Activated CD8-positive, alpha-beta T cell treated with anti-CD3 and anti-CD28 coated beads for 36 hours (primary cell): ENCODE measurements around the gene TRAPPC11. TPM values are rescaled to one million over a fixed set of nuclear protein-coding genes. Genes with fewer than 3 reads are reported as not detected.

ENCODE experiments used
- ATAC-seq: fragments of 200-7000 bp; cut with Tn5 transposase; one replicate; pipeline ENCODE4 v1.10.0; 2021; ENCODE audit warnings: mild to moderate bottlenecking, moderate library complexity
- CTCF ChIA-PET: fragments of 350-600 bp; sonication (Branson Sonifier 250); formaldehyde crosslinking; loops from one replicate; lab custom pipeline; 2021; ENCODE audit warnings: antibody characterized with exemption; lab: Charles Lee
- POLR2A ChIA-PET: fragments of 350-600 bp; sonication (Branson Sonifier 250); formaldehyde crosslinking; loops from one replicate; lab custom pipeline; 2021; ENCODE audit warnings: antibody characterized with exemption; lab: Charles Lee
- DNase-seq: peaks from one replicate; pipeline ENCODE4 v3.0.0-alpha.2; 2020
- H3K27ac Mint-ChIP-seq: one replicate; pipeline ENCODE4 v1.8.0; 2021; ENCODE audit warnings: mild to moderate bottlenecking, mixed read lengths
- H3K27me3 Mint-ChIP-seq: one replicate; pipeline ENCODE4 v1.8.0; 2021; ENCODE audit warnings: mixed read lengths
- H3K36me3 Mint-ChIP-seq: one replicate; pipeline ENCODE4 v1.8.0; 2021; ENCODE audit warnings: low read depth, mixed read lengths
- H3K4me1 Mint-ChIP-seq: one replicate; pipeline ENCODE4 v1.8.0; 2021; ENCODE audit warnings: low read depth, mixed read lengths
- H3K4me3 Mint-ChIP-seq: one replicate; pipeline ENCODE4 v1.8.0; 2021; ENCODE audit warnings: mild to moderate bottlenecking, moderate library complexity, mixed read lengths
- H3K9me3 Mint-ChIP-seq: one replicate; pipeline ENCODE4 v1.8.0; 2021; ENCODE audit warnings: mixed read lengths
- intact Hi-C: fragments of 100-400 bp; cut with micrococcal nuclease; formaldehyde crosslinking; loops from one replicate; pipeline ENCODE4 v1.10.0; 2022
- total RNA-seq, 2 experiments: library from RNA; stranded (reverse); gene quantifications; one replicate each; pipeline ENCODE4 v1.2.3, GENCODE V29; 2021
- TF ChIP-seq, protein P1 (sequence below): fragments of 200-600 bp; IDR thresholded peaks from one replicate; pipeline ENCODE4 v1.8.0; 2022; ENCODE audit warnings: antibody characterized with exemption, mild to moderate bottlenecking

TRAPPC11 gene
- total RNA-seq, 2 experiments from 2014 or later: 28.5 to 32.2 TPM

GRCh38 chr4:183733181-183733580 lies 74.1 kb downstream of the TRAPPC11 start:
- H3K36me3 Mint-ChIP-seq: no peaks in the 10 kb centered on the region
- no peaks in the 10 kb centered on the region for H3K9me3 Mint-ChIP-seq
- ATAC-seq (no peak), DNase-seq (no peak)
- H3K4me1 Mint-ChIP-seq: no peaks in the 10 kb centered on the region
- no peaks in the 10 kb centered on the region for H3K27me3 Mint-ChIP-seq
- H3K27ac Mint-ChIP-seq: no peak overlapping the region
- no peak overlapping the region for H3K4me3 Mint-ChIP-seq
- TF ChIP-seq, protein P1, sequence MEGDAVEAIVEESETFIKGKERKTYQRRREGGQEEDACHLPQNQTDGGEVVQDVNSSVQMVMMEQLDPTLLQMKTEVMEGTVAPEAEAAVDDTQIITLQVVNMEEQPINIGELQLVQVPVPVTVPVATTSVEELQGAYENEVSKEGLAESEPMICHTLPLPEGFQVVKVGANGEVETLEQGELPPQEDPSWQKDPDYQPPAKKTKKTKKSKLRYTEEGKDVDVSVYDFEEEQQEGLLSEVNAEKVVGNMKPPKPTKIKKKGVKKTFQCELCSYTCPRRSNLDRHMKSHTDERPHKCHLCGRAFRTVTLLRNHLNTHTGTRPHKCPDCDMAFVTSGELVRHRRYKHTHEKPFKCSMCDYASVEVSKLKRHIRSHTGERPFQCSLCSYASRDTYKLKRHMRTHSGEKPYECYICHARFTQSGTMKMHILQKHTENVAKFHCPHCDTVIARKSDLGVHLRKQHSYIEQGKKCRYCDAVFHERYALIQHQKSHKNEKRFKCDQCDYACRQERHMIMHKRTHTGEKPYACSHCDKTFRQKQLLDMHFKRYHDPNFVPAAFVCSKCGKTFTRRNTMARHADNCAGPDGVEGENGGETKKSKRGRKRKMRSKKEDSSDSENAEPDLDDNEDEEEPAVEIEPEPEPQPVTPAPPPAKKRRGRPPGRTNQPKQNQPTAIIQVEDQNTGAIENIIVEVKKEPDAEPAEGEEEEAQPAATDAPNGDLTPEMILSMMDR: no peak
- ChIA-PET CTCF (no interaction called here), POLR2A (interaction anchor here (1.0 kb wide), 1 partner anchor 55 kb away, joined by 4 read pairs; no protein-coding TSS in a partner anchor)
- intact Hi-C loops: no loop called here

DNA sequence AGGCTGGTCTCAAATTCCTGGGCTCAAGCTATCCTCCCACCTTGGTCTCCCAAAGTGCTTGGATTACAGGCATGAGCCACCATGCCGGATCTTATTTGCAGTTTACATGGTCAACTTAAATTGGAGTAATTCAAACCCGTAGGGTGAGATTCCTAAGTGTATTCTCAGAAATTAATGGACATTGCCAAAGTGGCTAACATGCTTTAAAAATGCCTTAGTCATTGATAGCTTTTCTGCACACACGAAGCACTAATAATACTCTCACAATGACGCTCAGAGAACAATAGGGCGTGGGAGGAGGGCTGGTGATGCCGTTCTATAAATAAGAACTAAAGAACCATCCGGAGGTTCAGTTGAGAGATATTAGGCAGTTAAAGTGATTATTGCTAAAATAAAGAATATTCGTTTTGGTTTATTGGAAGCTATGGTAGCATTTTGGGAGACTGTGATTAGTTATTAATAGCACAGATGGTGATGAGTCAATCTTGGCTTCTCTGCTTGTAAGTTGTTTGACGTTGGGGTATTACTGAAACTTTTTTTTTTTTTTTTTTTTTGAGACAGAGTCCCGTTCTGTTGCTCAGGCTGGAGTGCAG lies 79.1 kb downstream of the TRAPPC11 start:
- Mint-ChIP-seq H3K27me3 (no peaks in the 10 kb centered on the region), H3K4me3 (no peak overlapping the region), H3K27ac (no peak overlapping the region), H3K36me3 (no peaks in the 10 kb centered on the region), H3K4me1 (no peaks in the 10 kb centered on the region), H3K9me3 (no peaks in the 10 kb centered on the region)
- no peak for ATAC-seq
- TF ChIP-seq, protein P1: no peak
- intact Hi-C loops: no loop called here
- POLR2A ChIA-PET: no interaction called here
- CTCF ChIA-PET: no interaction called here
- no peak for DNase-seq

DNA sequence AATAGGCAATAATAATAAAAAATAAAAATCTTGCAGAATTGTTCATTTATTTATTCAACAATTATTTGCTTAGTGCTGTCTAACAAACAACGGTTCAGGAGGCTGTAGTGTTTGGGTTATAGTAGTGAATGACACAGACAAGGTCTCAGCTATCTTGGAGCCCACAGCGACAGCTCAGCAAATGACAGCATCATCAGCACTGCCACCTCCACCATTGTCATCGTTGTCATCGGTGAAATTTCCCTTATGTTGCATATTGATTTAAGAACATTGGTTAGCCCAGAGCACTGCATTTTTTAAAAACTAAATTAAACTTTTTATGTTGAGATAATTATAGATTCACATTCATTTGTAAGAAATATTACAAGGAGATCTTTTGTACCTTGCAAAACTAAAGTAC lies 79.9 kb downstream of the TRAPPC11 start:
- Mint-ChIP-seq H3K27me3 (peaks cover 1% of the 10 kb centered on the region), H3K27ac (no peak overlapping the region), H3K36me3 (no peaks in the 10 kb centered on the region), H3K4me1 (no peaks in the 10 kb centered on the region), H3K9me3 (no peaks in the 10 kb centered on the region), H3K4me3 (no peak overlapping the region)
- intact Hi-C loops: no loop called here
- ATAC-seq: no peak
- TF ChIP-seq, protein P1: no peak
- POLR2A ChIA-PET: no interaction called here
- CTCF ChIA-PET: no interaction called here
- DNase-seq: no peak

DNA sequence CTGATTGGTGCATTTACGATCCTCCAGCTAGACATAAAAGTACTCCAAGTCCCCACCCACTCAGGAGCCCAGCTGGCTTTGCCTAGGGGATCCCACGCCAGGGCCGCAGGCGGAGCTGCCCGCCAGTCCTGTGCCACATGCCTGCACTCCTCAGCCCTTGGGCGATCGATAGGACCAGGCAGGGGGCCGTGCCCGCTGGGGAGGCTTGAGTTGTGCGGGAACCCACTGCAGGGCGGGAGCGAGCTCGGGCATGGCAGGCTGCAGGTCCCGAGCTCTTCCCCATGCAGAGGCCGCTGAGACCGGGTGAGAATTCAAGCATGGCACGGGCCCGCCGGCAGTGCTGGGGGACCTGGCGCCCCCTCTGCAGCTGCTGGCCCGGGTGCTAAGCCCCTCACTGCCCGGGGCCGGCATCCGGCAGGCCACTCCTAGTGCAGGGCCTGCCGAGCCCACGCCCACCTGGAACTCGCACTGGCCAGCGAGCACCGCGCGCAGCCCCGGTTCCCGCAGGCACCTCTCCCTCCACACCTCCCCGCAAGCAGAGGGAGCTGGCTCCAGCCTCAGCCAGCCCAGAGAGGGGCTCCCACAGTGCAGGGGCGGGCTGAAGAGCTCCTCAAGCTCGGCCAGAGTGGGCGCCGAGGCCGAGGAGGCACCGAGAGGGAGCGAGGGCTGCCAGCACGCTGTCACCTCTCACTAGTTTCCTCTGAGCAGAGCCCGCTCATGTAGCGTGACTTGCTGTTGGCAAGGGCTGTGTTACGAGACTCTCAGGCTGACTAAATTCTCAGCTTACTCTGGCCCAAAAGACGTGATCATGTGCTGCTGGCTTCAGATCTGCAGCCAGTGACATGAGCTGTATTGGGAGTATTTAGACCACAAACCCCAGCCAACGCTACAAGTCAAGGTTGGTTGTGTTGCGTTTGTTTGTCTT lies 87.5 kb downstream of the TRAPPC11 start:
- POLR2A ChIA-PET: no interaction called here
- intact Hi-C loops: no loop called here
- H3K4me1 Mint-ChIP-seq: no peaks in the 10 kb centered on the region
- H3K4me3 Mint-ChIP-seq: no peak overlapping the region
- H3K27ac Mint-ChIP-seq: no peak overlapping the region
- no peaks in the 10 kb centered on the region for H3K9me3 Mint-ChIP-seq
- no peak for DNase-seq
- CTCF ChIA-PET: interaction anchor here (1.3 kb wide), 1 partner anchor 25 kb away, joined by 3 read pairs; no protein-coding TSS in a partner anchor
- no peaks in the 10 kb centered on the region for H3K36me3 Mint-ChIP-seq
- TF ChIP-seq, protein P1: no peak
- peaks cover 6% of the 10 kb centered on the region for H3K27me3 Mint-ChIP-seq
- ATAC-seq: no peak

- ChIA-PET POLR2A (no interaction called here), CTCF (interaction anchor here (1.3 kb wide), 1 partner anchor 26 kb away, joined by 3 read pairs; no protein-coding TSS in a partner anchor)
- H3K36me3 Mint-ChIP-seq: no peaks in the 10 kb centered on the region
- TF ChIP-seq, protein P1: no peak
- no peak for ATAC-seq
- no peaks in the 10 kb centered on the region for H3K9me3 Mint-ChIP-seq
- H3K4me1 Mint-ChIP-seq: no peaks in the 10 kb centered on the region
- peaks cover 6% of the 10 kb centered on the region for H3K27me3 Mint-ChIP-seq
- H3K4me3 Mint-ChIP-seq: no peak overlapping the region
- no peak overlapping the region for H3K27ac Mint-ChIP-seq
- no peak for DNase-seq
- intact Hi-C loops: no loop called here
These were observed 88.3 kb downstream of the TRAPPC11 start for GRCh38 chr4:183747380-183747779.
